ENCODE measurements around the gene RIMBP2.

- no peak for TF ChIP-seq CTCF (IDR thresholded peaks at IDR 0.05)
- TF ChIP-seq EZH2phosphoT487 (IDR thresholded peaks at IDR 0.05), result no peak
- no peak for TF ChIP-seq EZH2 (IDR thresholded peaks at IDR 0.05)
These were observed 207.8 kb downstream of the RIMBP2 start for GRCh38 chr12:130508318-130508717.
